MV-4-11 (cell line): ENCODE results near the gene CAAP1.
A peak's percentile ranks its signal among the peaks of the same experiment; 100 is the strongest.

ENCODE experiments used
- DNase-seq: peaks from one replicate; lab custom pipeline; 2025; lab: John Stamatoyannopoulos, UW

Gene CAAP1

DNA sequence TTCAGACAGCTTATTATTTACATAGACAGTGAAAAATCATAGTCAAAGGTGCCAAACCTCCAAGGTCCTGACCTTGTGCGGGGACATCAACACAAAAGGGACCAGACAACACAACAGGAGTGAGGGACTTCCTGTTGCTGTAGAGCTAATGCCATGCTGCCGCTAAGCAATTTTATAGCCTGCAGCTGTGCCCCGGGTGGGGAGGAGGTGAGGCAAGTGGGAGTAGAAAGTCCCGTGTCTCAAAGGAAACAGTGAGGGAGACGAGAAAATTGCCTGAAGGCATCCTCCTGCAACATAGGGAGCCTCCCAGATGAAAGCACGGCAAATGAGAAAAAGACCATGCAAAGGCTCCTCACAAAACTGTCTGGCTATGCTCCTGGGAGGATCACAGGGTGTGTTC lies 58.8 kb downstream of the CAAP1 start:
- peak; percentile 17 for DNase-seq

DNA sequence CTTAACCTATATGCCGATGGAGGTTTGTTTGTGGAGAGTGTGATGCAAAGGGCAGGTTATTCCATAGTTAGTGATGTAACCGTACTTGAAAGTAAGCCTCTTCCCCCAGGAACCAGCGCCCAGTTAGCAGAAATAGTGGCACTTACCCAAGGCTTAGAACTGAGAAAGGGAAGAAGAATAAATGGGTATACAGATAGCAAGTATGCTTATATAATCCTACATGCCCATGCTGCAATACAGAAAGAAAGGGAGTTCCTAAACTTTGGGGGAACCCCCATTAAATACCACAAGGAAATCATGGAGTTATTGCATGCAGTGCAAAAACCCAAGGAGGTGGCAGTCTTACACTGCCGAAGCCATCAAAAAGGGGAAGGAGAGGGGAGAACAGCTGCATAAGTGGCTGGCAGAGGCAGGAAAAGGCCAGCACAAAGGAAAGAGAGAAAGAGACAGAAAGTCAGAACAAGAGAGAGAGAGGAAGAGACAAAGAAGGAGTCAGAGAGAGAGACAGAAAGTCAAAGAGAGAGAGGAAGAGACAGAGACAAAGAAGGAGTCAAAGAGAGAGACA lies 64.1 kb downstream of the CAAP1 start:
- DNase-seq = peak; percentile 71

DNA sequence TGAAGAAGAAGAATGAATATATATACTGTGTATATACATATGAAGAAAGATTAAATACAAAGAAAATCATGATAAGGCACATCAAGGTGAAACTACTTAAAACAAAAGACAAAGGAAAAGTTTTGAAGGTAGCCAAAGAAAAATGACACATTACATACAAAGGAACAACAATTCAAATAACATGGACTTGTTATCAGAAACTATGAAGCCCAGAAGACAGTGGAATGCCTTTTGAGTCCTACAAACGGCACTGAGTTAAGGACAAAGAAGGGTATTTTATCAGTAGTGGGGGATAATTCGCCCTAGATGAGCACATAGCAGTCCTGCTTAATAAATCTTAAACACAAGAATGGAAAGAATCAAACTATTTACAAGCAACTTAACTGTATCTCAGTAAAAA lies 77.8 kb downstream of the CAAP1 start:
- no peak for DNase-seq

DNA sequence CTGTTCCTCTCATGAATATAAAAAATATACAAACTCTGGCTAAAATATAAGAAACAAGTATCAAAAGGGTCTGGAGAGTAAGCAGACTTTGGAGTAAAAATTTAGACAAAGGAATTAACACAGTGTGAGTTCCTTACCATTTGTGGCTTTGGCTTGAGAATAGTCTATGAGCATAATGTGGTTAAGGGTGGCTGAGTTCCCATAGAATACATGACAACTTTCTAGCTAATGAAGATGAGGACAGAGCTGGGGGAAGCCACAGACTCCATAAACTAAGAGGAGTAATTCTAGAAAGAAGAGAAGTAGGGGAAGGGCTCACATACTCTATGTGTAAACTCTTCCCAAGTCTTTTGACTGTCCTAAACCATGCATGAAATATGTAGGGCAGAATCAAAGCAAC lies 79.4 kb downstream of the CAAP1 start:
- DNase-seq = peak; percentile 42

DNA sequence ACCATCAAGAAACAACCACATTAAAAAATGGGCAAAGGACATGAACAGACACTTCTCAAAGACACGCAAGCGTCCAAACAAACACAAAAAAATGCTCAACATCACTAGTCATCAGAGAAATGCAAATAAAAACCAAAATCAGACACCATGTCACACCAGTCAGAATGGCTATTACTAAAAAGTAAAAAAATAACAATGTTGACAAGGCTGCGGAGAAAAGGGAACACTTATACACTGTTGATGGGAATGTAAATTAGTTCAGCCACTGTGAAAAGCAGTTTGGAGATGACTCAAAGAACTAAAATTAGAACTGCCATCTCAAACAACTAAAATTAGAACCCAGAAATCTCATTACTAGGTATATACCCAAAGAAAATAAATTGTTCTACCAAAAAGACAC lies 80.4 kb downstream of the CAAP1 start:
- no peak for DNase-seq

DNA sequence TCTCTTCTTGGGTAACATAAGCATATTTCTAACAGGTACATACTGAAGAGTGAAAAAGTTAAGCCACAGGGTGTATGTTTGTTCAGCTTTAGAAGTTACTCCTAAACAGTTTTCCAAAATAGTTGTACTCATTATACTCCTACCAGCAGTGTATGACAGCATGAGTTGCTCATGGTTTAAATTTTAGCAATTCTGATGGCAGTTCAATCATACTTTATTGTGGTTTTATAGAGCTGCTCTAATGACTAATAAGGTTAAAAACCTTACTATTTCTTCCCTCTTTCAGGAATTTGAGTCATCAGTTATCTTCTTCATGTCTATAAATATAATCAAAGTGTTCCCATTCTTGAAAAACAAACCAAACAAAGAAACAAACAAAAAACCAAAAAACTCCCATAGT lies 81.5 kb downstream of the CAAP1 start:
- DNase-seq = no peak

DNA sequence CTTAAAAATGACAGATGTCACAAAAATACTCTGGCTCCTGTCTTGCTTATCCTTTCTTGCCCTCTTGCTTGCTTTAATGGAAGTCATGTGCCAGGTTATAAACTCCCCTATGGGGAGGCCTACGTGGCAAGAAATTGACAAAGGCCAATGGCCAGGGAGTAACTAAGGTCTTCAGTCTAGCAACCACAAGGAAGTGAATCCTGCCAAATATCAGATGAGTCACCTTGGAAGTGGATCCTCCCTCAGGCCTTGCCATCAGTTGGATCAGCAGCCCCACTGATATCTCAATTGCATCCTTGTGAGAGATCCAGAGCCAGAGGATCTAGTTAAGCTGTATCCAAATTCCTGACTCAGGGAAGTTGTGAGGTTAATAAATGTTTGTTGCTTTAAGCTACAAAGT lies 82.8 kb downstream of the CAAP1 start:
- DNase-seq = no peak

DNA sequence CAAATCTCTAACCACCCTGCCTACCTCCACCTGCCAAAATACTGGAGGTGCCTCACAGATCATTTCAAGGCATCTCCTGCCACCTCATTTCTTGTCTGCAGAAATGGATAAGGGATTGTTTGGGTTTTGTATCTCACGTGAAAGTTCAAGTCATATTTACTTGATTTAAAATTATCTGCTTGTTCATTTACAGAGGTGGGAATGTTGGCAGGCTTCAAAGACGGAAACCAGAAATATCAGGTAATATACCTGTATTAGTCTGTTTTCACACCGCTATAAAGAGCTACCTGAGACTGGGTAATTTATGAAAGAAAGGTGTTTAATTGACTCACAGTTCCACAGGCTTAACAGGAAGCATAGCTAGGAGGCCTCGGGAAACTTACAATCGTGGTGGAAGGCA lies 85.4 kb downstream of the CAAP1 start:
- no peak for DNase-seq

DNA sequence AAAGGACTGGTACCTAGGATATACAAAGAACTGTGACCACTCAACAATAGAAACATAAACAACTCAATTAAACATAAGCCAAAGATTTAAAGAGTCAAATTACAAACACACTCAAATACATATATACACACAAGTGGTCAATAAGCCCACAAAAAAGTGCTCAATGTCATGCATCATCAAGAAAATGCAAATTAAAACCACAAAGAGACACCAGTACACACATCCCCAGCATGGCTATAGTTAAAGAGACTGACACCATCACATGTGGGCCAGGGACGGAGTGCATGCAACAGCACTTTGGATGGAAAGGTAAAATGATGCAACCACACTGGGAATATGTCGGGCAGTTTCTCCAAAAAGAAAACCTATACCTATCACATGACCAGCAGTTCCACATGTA lies 89.7 kb downstream of the CAAP1 start:
- DNase-seq = no peak

DNA sequence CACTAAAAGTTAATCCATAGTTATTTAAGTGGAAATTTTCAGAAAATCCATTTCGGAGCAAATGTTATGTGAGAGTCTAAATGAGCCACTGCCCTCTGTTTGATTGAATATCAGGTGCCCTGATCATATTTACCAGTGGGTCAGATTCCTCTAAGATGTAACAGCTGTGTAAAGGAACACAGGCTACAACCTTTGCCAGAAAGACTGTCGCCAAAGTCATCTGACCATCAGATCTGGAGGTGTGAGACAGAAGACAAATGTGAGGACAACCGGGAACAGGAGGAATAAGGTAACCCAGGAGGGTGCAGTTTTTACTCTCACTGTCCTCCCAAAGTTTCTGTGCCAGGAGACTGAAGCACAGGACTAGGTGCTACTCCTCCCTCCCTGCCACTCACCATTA lies 90.8 kb downstream of the CAAP1 start:
- DNase-seq = no peak

DNA sequence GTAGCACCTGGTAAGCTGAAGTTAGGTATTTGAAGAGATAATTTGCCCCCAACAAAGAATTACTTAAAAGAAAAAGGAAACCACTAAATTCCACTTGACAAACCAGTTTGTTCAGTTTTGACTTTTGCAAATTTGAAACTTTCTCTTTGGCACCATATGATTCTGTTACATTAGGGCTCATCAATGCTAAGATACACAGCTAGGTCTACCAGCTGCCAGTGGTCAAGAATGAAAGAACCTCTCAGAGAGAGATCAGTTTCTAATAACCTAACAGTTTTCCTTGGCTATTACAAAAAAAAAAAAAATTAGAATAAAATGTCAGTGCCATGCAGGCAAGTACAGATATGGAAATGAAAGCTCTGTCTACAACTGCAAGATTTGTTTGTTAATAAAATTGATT lies 92.3 kb downstream of the CAAP1 start:
- DNase-seq = no peak

DNA sequence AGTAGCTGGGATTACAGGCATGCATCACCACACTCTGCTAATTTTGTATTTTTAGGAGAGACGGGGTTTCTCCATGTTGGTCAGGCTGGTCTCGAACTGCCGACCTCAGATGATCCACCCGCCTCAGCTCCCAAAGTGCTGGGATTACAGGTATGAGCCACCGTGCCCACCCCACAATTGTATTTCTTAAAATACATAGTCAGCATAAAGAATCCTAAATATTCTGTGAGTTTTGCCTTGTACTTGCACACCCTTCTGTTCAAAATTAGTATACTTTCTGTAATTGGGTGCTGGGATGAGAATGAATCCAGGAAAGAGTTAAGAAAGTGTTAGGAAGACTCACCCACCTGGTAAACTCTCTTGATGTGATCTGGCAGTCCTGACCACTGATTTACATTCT lies 101.3 kb downstream of the CAAP1 start:
- no peak for DNase-seq
